IMR-90 (cell line): ENCODE results near the gene MEGF11.

ENCODE experiments used
- BHLHE40 ChIP-seq: fragments of 150-350 bp; IDR thresholded peaks from 2 replicates; pipeline ENCODE4 v1.6.1; 2016; ENCODE audit warnings: mild to moderate bottlenecking, low read depth, low read length
- CHD1 ChIP-seq: IDR thresholded peaks from 2 replicates; pipeline ENCODE4 v1.6.1; 2012; ENCODE audit warnings: low read depth, low read length, improper control_type of control experiment
- CTCF ChIP-seq: conservative IDR thresholded peaks from 2 replicates; pipeline ENCODE4 v1.5.1; 2012; ENCODE audit warnings: mild to moderate bottlenecking, low read depth, low read length, improper control_type of control experiment
- FOS ChIP-seq: fragments of 150-350 bp; IDR thresholded peaks from 2 replicates; pipeline ENCODE4 v1.6.1; 2016; ENCODE audit warnings: low read depth, low read length
- MAZ ChIP-seq: IDR thresholded peaks from 2 replicates; pipeline ENCODE4 v1.6.1; 2012; ENCODE audit warnings: low read depth, mild to moderate bottlenecking, low read length, improper control_type of control experiment, moderate library complexity, borderline replicate concordance
- MXI1 ChIP-seq: IDR thresholded peaks from 2 replicates; pipeline ENCODE4 v1.6.1; 2012; ENCODE audit warnings: low read depth, mild to moderate bottlenecking, low read length, moderate library complexity, borderline replicate concordance
- POLR2A ChIP-seq: IDR thresholded peaks from 2 replicates; pipeline ENCODE4 v1.6.1; 2012; ENCODE audit warnings: mild to moderate bottlenecking, low read depth, low read length
- RCOR1 ChIP-seq: IDR thresholded peaks from 2 replicates; pipeline ENCODE4 v1.6.1; 2012; ENCODE audit warnings: mild to moderate bottlenecking, low read length, improper control_type of control experiment; ENCODE audit not compliant: insufficient replicate concordance
- RFX5 ChIP-seq: IDR thresholded peaks from 2 replicates; pipeline ENCODE4 v1.8.0; 2012; ENCODE audit warnings: low read depth, mild to moderate bottlenecking, low read length, moderate library complexity
- SMC3 ChIP-seq: fragments of 150-350 bp; IDR thresholded peaks from 2 replicates; pipeline ENCODE4 v1.6.1; 2016; ENCODE audit warnings: low read depth, mild to moderate bottlenecking, antibody characterized with exemption, low read length, moderate library complexity
- TF ChIP-seq, protein P1 (sequence below): fragments of 150-350 bp; IDR thresholded peaks from 2 replicates; pipeline ENCODE4 v1.6.1; 2016; ENCODE audit warnings: low read depth, mild to moderate bottlenecking, low read length, moderate library complexity, borderline replicate concordance

- no peak for TF ChIP-seq BHLHE40
- no peak; the same call in 1 of the 2 replicates for TF ChIP-seq CTCF
- no peak for TF ChIP-seq RFX5
- TF ChIP-seq MAZ: no peak; the same call in 1 of the 2 replicates
- no peak for TF ChIP-seq POLR2A
- TF ChIP-seq, protein P1, sequence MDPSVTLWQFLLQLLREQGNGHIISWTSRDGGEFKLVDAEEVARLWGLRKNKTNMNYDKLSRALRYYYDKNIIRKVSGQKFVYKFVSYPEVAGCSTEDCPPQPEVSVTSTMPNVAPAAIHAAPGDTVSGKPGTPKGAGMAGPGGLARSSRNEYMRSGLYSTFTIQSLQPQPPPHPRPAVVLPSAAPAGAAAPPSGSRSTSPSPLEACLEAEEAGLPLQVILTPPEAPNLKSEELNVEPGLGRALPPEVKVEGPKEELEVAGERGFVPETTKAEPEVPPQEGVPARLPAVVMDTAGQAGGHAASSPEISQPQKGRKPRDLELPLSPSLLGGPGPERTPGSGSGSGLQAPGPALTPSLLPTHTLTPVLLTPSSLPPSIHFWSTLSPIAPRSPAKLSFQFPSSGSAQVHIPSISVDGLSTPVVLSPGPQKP: no peak
- no peak for TF ChIP-seq RCOR1
- TF ChIP-seq MXI1: no peak
- TF ChIP-seq FOS: no peak
- TF ChIP-seq SMC3: no peak
- TF ChIP-seq CHD1: no peak
Measured at GRCh38 chr15:65869954-65870871, 383.3 kb downstream of the MEGF11 start.
